PFSK-1 (cell line): ENCODE data around the gene AQP12B.

Experiments used
- POLR2AphosphoS5 ChIP-seq: IDR thresholded peaks from 2 replicates; pipeline ENCODE4 v1.6.1; 2012; ENCODE audit warnings: low read depth, mild to moderate bottlenecking, control low read depth, low read length, moderate library complexity
- TAF1 ChIP-seq: IDR thresholded peaks from 2 replicates; pipeline ENCODE4 v1.6.1; 2012; ENCODE audit warnings: low read length, control low read depth, borderline replicate concordance; ENCODE audit not compliant: insufficient read depth
- TF ChIP-seq, protein P1 (sequence below), 2 experiments: IDR thresholded peaks; 2 replicates each; pipeline versions ENCODE4 v1.6.1 to v1.8.0; 2011 to 2012; ENCODE audit warnings: low read depth in 2 of 2, low read length in 2 of 2, control low read depth in 1 of 2, inconsistent platforms in 1 of 2, mild to moderate bottlenecking in 1 of 2, moderate library complexity in 1 of 2; ENCODE audit not compliant: insufficient read depth in 1 of 2

DNA sequence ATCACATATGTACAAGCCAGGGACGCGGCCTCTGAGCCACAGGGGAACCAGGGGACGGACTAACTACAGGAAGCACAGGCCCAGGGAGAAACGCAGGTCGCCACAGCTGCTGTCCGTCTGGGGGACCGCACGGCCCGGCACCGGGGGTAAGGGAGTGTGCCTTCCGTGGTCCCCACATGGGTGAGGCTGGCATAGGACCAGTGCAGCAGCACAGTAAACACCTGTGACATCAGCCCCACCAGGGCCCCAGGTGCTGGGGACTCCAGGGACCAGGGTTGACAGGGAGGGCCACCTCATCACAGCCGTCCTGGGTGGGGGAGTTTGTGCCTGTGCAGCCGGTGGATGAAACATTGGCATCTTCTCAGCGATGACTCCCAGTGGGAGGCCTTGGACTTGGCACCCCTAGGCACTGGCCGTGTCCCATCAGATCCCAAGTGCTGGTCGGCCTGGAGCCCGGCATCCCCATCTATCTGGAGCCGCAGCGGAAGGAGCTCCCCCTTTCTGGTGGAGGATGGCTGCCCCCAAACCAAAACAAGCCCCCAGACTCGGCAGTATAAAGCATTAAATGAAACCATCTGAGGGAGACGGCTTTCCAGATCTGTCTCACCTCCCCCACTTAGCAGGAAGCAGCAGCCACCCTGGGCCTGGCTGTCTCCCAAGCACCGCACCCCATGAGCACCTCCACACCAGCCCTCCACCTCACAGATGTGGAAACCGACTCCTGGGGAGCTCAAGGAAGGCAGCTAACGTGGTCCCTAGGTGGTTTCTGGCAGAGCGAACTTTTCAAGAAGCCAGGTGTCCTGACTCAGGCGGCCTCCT lies 31.5 kb upstream of the AQP12B start:
- no peak for TF ChIP-seq TAF1
- TF ChIP-seq POLR2AphosphoS5, result no peak
- TF ChIP-seq, protein P1, sequence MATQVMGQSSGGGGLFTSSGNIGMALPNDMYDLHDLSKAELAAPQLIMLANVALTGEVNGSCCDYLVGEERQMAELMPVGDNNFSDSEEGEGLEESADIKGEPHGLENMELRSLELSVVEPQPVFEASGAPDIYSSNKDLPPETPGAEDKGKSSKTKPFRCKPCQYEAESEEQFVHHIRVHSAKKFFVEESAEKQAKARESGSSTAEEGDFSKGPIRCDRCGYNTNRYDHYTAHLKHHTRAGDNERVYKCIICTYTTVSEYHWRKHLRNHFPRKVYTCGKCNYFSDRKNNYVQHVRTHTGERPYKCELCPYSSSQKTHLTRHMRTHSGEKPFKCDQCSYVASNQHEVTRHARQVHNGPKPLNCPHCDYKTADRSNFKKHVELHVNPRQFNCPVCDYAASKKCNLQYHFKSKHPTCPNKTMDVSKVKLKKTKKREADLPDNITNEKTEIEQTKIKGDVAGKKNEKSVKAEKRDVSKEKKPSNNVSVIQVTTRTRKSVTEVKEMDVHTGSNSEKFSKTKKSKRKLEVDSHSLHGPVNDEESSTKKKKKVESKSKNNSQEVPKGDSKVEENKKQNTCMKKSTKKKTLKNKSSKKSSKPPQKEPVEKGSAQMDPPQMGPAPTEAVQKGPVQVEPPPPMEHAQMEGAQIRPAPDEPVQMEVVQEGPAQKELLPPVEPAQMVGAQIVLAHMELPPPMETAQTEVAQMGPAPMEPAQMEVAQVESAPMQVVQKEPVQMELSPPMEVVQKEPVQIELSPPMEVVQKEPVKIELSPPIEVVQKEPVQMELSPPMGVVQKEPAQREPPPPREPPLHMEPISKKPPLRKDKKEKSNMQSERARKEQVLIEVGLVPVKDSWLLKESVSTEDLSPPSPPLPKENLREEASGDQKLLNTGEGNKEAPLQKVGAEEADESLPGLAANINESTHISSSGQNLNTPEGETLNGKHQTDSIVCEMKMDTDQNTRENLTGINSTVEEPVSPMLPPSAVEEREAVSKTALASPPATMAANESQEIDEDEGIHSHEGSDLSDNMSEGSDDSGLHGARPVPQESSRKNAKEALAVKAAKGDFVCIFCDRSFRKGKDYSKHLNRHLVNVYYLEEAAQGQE (IDR thresholded peaks at IDR 0.05; ENCODE audit: insufficient read depth in 1 of 2, low read depth in 2 of 2, low read length in 2 of 2), result no peak
